H1 (cell line): ENCODE measurements around the gene SEMA3D. TPM values are rescaled to one million over a fixed set of nuclear protein-coding genes. Genes with fewer than 3 reads are reported as not detected.
A peak's percentile ranks its signal among the peaks of the same experiment; 100 is the strongest.

Experiments used
- CTCF ChIA-PET: fragments of 300-600 bp; sonication (Branson Sonifier 250); formaldehyde crosslinking; loops from one replicate; lab custom pipeline; 2021; ENCODE audit not compliant: partially characterized antibody; lab: Charles Lee
- POLR2A ChIA-PET: fragments of 300-600 bp; sonication (Branson Sonifier 250); formaldehyde crosslinking; loops from one replicate; lab custom pipeline; 2021; ENCODE audit warnings: inconsistent platforms; ENCODE audit not compliant: partially characterized antibody; lab: Charles Lee
- DNase-seq, 2 experiments: peaks; one replicate each; pipeline versions ENCODE4 v3.0.0 to v3.0.0-alpha.2; 2010 to 2022; ENCODE audit warnings: low spot score in 2 of 2, low read depth in 1 of 2, mixed read lengths in 1 of 2
- FAIRE-seq: peaks from 2 replicates; lab custom pipeline; 2011; peaks lifted over from hg19 to GRCh38; lab: Jason Lieb, UNC
- H2AFZ ChIP-seq: 2 replicates; pipeline ENCODE4 v1.8.1; 2012; ENCODE audit warnings: low read length, inconsistent platforms
- H2AK5ac ChIP-seq: 2 replicates; pipeline ENCODE4 v1.6.1; 2013; ENCODE audit warnings: low read depth, low read length
- H2BK120ac ChIP-seq: replicated peaks from 2 replicates; pipeline ENCODE3; 2013; ENCODE audit warnings: low read depth, low read length, inconsistent platforms
- H2BK12ac ChIP-seq: 2 replicates; pipeline ENCODE4 v1.6.1; 2013; ENCODE audit warnings: low read depth, low read length
- H2BK15ac ChIP-seq: 2 replicates; pipeline ENCODE4 v1.6.1; 2013; ENCODE audit warnings: low read length
- H2BK20ac ChIP-seq: 2 replicates; pipeline ENCODE4 v1.6.1; 2013; ENCODE audit warnings: low read length
- H2BK5ac ChIP-seq: 2 replicates; pipeline ENCODE4 v1.6.1; 2013; ENCODE audit warnings: low read depth, low read length
- H3K14ac ChIP-seq: 2 replicates; pipeline ENCODE4 v1.6.1; 2013; ENCODE audit warnings: inconsistent platforms; ENCODE audit not compliant: insufficient read length
- H3K18ac ChIP-seq: 2 replicates; pipeline ENCODE4 v1.6.1; 2013; ENCODE audit warnings: low read length; ENCODE audit errors: extremely low read depth
- H3K23ac ChIP-seq: 2 replicates; pipeline ENCODE4 v1.6.1; 2013; ENCODE audit warnings: inconsistent platforms; ENCODE audit not compliant: insufficient read length
- H3K23me2 ChIP-seq: 2 replicates; pipeline ENCODE4 v1.6.1; 2013; ENCODE audit warnings: low read depth, low read length
- H3K27ac ChIP-seq: 2 replicates; pipeline ENCODE4 v1.6.1; 2011; ENCODE audit warnings: low read depth, low read length, inconsistent platforms
- H3K27me3 ChIP-seq, 4 experiments: replicated peaks in 1 of 4; 1 replicate in 1 of 4; 2 replicates in 3 of 4; pipeline versions ENCODE4 v1.6.1 to v1.8.1; 2011 to 2013; ENCODE audit warnings: low read length in 3 of 4, mild to moderate bottlenecking in 3 of 4, inconsistent platforms in 2 of 4, mixed read lengths in 2 of 4, moderate library complexity in 1 of 4; ENCODE audit not compliant: control insufficient read depth in 3 of 4, insufficient read depth in 3 of 4; ENCODE audit errors: extremely low read depth in 1 of 4
- H3K36me3 ChIP-seq, 4 experiments: 2 replicates each; pipeline versions ENCODE4 v1.6.1 to v1.8.1; 2011 to 2013; ENCODE audit warnings: mild to moderate bottlenecking in 4 of 4, low read length in 3 of 4, moderate library complexity in 2 of 4, control low read depth in 1 of 4, inconsistent platforms in 1 of 4; ENCODE audit not compliant: insufficient read depth in 4 of 4, control insufficient read depth in 2 of 4
- H3K4ac ChIP-seq: replicated peaks from 2 replicates; pipeline ENCODE3; 2013; ENCODE audit warnings: low read length, low read depth, mixed read lengths, inconsistent platforms; ENCODE audit not compliant: insufficient read length
- H3K4me1 ChIP-seq, 4 experiments: replicated peaks in 1 of 4; 1 replicate in 1 of 4; 2 replicates in 3 of 4; pipeline versions ENCODE4 v1.6.1 to v1.8.1; 2011 to 2013; ENCODE audit warnings: low read length in 3 of 4, inconsistent platforms in 2 of 4, mixed read lengths in 1 of 4; ENCODE audit not compliant: insufficient read depth in 4 of 4, control insufficient read depth in 3 of 4
- H3K4me2 ChIP-seq, 2 experiments: 2 replicates each; pipeline versions ENCODE4 v1.6.1 to v1.8.1; 2011 to 2013; ENCODE audit warnings: low read depth in 2 of 2, low read length in 2 of 2, control low read depth in 1 of 2, inconsistent platforms in 1 of 2, mild to moderate bottlenecking in 1 of 2; ENCODE audit not compliant: insufficient read depth in 1 of 2
- H3K4me3 ChIP-seq, 4 experiments: fragments of 200-600, 300-600 bp in 1 of 4; sonication (generic), shearing (Covaris generic), sonication (Bioruptor Twin) in 1 of 4; 2 replicates each; pipeline versions ENCODE4 v1.5.1 to v1.8.1; 2011 to 2016; ENCODE audit warnings: low read length in 4 of 4, low read depth in 3 of 4, control low read depth in 2 of 4, inconsistent platforms in 2 of 4, mild to moderate bottlenecking in 2 of 4, mixed read lengths in 1 of 4, moderate library complexity in 1 of 4; ENCODE audit not compliant: insufficient read depth in 2 of 4; ENCODE audit errors: extremely low read depth in 1 of 4
- H3K56ac ChIP-seq: replicated peaks from 2 replicates; pipeline ENCODE3; 2013; ENCODE audit warnings: low read depth, mild to moderate bottlenecking, mixed read lengths, low read length, inconsistent platforms; ENCODE audit not compliant: insufficient read length
- H3K79me1 ChIP-seq: 2 replicates; pipeline ENCODE4 v1.6.1; 2013; ENCODE audit warnings: low read depth, low read length, control low read depth
- H3K79me2 ChIP-seq, 2 experiments: 2 replicates each; pipeline versions ENCODE4 v1.6.1 to v1.8.1; 2012 to 2013; ENCODE audit warnings: low read length in 2 of 2, mild to moderate bottlenecking in 2 of 2, inconsistent platforms in 1 of 2; ENCODE audit not compliant: insufficient read depth in 2 of 2, control insufficient read depth in 1 of 2
- H3K9ac ChIP-seq, 4 experiments: replicated peaks in 1 of 4; 1 replicate in 1 of 4; 2 replicates in 3 of 4; pipeline versions ENCODE4 v1.6.1 to v1.8.1; 2011 to 2013; ENCODE audit warnings: low read depth in 3 of 4, low read length in 3 of 4, control low read depth in 2 of 4, mild to moderate bottlenecking in 2 of 4, moderate library complexity in 2 of 4, inconsistent platforms in 1 of 4; ENCODE audit errors: extremely low read depth in 1 of 4
- H3K9me3 ChIP-seq, 2 experiments: 2 replicates each; pipeline versions ENCODE4 v1.6.1 to v1.8.1; 2012 to 2013; ENCODE audit warnings: mild to moderate bottlenecking in 2 of 2, moderate library complexity in 2 of 2, control low read depth in 1 of 2, inconsistent platforms in 1 of 2, low read depth in 1 of 2, low read length in 1 of 2, mixed read lengths in 1 of 2; ENCODE audit not compliant: insufficient read depth in 2 of 2
- H4K20me1 ChIP-seq, 2 experiments: replicated peaks in 1 of 2; 2 replicates each; pipeline versions ENCODE3 to v1.8.1; 2011 to 2013; ENCODE audit warnings: inconsistent platforms in 2 of 2, low read length in 2 of 2, mild to moderate bottlenecking in 1 of 2; ENCODE audit not compliant: insufficient read depth in 2 of 2, control insufficient read depth in 1 of 2
- H4K5ac ChIP-seq: 2 replicates; pipeline ENCODE4 v1.6.1; 2013; ENCODE audit warnings: low read length, low read depth, mixed read lengths, inconsistent platforms; ENCODE audit not compliant: insufficient read length
- H4K8ac ChIP-seq: 2 replicates; pipeline ENCODE4 v1.8.0; 2013; ENCODE audit warnings: mild to moderate bottlenecking, moderate library complexity, low read length, inconsistent platforms; ENCODE audit not compliant: insufficient read depth; ENCODE audit errors: extremely low read depth
- H4K91ac ChIP-seq: replicated peaks from 2 replicates; pipeline ENCODE3; 2013; ENCODE audit warnings: low read length, mixed read lengths, inconsistent platforms; ENCODE audit not compliant: insufficient read length
- CHD2 ChIP-seq: IDR thresholded peaks from 2 replicates; pipeline ENCODE4 v1.6.1; 2012; ENCODE audit warnings: low read length, improper control_type of control experiment
- NANOG ChIP-seq: IDR thresholded peaks from 2 replicates; pipeline ENCODE4 v1.6.1; 2011; ENCODE audit warnings: low read length, low read depth, mild to moderate bottlenecking, inconsistent platforms; ENCODE audit not compliant: insufficient read depth, poor library complexity, severe bottlenecking
- WGBS, 2 experiments: shearing (Covaris generic) in 1 of 2; methylation state at CpG; one replicate each; pipeline versions ENCODE4 v1.1.6 to v1.1.7; 2013 to 2015; ENCODE audit warnings: low lambda C conversion rate in 2 of 2, mixed read lengths in 2 of 2, inconsistent platforms in 1 of 2, low coverage in 1 of 2, missing lambda C conversion rate in 1 of 2; ENCODE audit not compliant: insufficient replicate concordance in 2 of 2, insufficient coverage in 1 of 2, insufficient read length in 1 of 2; ENCODE audit errors: extremely low coverage in 1 of 2, missing lambda C conversion rate in 1 of 2; 5-methylcytosine and 5-hydroxymethylcytosine counted together
- polyA plus RNA-seq, 7 experiments: library from polyadenylated mRNA; depleted of rRNA in 3 of 7; stranded (reverse) in 5 of 7; unstranded in 2 of 7; fragments of >200 nt in 5 of 7; fragments of 200-250 nt in 2 of 7; gene quantifications; 1 replicate in 5 of 7; 2 replicates in 1 of 7; 4 replicates in 1 of 7; pipeline versions ENCODE4 v1.2.1 to v1.2.3, GENCODE V29; 2011 to 2013; ENCODE audit warnings: missing spikeins in 2 of 7, mixed read lengths in 2 of 7
- total RNA-seq: library from RNA; stranded (reverse); fragmentation: NEBNext Ultra II Directional; extraction: Animal tissue kit (Norgen Biotek cat#: 25700); gene quantifications from 2 replicates; pipeline ENCODE4 v1.2.1, GENCODE V29; 2021

Gene SEMA3D
- total and polyA plus RNA-seq, 2 of the 8 experiments (the other 6 are each of a cell fraction or from before 2014, with no cell fraction given) = 1.6 to 3.5 TPM

DNA sequence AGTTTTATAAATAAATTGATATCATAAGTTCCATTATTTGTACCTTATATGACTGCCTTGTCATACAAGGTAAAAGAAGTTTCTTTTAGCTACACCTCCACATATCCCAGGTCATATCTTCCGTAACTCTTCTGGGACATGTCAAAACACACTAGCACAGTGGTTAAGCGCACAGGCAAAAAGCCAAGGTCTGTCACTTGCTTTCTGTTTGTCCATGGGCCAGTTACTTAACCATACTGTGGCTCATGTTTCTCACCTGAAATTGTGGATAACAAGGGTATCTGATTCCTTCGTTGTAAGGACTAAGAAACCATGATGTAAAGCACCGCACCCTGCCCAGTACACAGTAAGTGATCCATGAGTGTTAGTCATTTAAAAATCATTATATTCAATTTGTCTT is 56.2 kb downstream of the SEMA3D start:
- 92% methylated on average over 4 of the region's 4 CpGs; no CpG with 5 or more reads in 1 of the 2 experiments for WGBS, 2 experiments
- Histone ChIP-seq H3K27ac (no peak overlapping the region), H2BK5ac (no peak overlapping the region), H4K5ac (no peak overlapping the region), H2BK20ac (no peak overlapping the region), H3K14ac (no peak overlapping the region), H3K27me3 (no peaks in the 10 kb centered on the region), H4K8ac (no peak overlapping the region), H3K56ac (no peak overlapping the region), H2BK120ac (no peak overlapping the region), H2BK12ac (no peak overlapping the region), H3K4ac (no peak overlapping the region), H3K79me2 (no peaks in the 10 kb centered on the region), H3K4me3 (no peak overlapping the region), H2BK15ac (no peak overlapping the region), H3K9ac (no peak overlapping the region), H3K9me3 (no peaks in the 10 kb centered on the region), H3K23ac (no peak overlapping the region), H3K23me2 (no peaks in the 10 kb centered on the region), H4K20me1 (no peaks in the 10 kb centered on the region), H3K36me3 (no peaks in the 10 kb centered on the region), H2AFZ (0 out of 2 replicates have a peak overlapping the region, but pooled peaks have one; percentile 36), H4K91ac (no peak overlapping the region), H3K4me2 (no peak overlapping the region), H3K4me1 (no peaks in the 10 kb centered on the region), H3K79me1 (no peaks in the 10 kb centered on the region), H3K18ac (no peak overlapping the region), H2AK5ac (no peak overlapping the region)
- ChIA-PET POLR2A (no interaction called here), CTCF (no interaction called here)
- peak; percentile 7 for FAIRE-seq
- DNase-seq = no peak
- TF ChIP-seq CHD2 = no peak
- TF ChIP-seq NANOG = no peak
